ENCODE data around the gene SEMA6A. TPM values are rescaled to one million over a fixed set of nuclear protein-coding genes. Genes with fewer than 3 reads are reported as not detected.

The SEMA6A gene
- total RNA-seq, 1 donor from 2014 or later, result 17.8 TPM

DNA sequence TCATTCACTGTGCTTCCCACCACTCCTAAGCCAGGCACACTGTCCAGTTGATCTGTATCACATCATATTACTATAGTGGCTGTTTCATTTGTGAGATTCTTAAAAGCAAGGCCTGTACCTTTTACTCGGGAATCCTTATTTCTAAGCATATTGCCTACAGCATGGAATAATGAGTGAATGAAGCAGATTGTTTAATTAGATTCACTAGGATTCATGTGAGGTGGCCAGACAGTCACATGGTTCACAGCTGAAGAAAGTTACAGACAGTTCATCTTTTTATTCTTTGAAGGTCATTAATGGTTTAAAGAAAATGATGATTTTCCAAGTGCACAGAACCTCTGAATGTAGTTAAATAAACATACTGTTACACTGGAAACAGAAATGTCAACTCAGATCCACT, 24.3 kb upstream of the SEMA6A start:
- Histone ChIP-seq H3K4me1 (peaks cover 0 to 3% of the 10 kb centered on the region in 2 donors), H3K27me3 (no peaks in the 10 kb centered on the region), H3K9me3 (no peaks in the 10 kb centered on the region), H3K4me3 (no peak overlapping the region), H3K36me3 (no peaks in the 10 kb centered on the region), H3K27ac (no peak overlapping the region)
- intact Hi-C loops (cut with DNase I), result no loop called here
- TF ChIP-seq, protein P1, sequence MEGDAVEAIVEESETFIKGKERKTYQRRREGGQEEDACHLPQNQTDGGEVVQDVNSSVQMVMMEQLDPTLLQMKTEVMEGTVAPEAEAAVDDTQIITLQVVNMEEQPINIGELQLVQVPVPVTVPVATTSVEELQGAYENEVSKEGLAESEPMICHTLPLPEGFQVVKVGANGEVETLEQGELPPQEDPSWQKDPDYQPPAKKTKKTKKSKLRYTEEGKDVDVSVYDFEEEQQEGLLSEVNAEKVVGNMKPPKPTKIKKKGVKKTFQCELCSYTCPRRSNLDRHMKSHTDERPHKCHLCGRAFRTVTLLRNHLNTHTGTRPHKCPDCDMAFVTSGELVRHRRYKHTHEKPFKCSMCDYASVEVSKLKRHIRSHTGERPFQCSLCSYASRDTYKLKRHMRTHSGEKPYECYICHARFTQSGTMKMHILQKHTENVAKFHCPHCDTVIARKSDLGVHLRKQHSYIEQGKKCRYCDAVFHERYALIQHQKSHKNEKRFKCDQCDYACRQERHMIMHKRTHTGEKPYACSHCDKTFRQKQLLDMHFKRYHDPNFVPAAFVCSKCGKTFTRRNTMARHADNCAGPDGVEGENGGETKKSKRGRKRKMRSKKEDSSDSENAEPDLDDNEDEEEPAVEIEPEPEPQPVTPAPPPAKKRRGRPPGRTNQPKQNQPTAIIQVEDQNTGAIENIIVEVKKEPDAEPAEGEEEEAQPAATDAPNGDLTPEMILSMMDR (IDR thresholded peaks at IDR 0.05), result no peak
- DNase-seq (ENCODE audit: low spot score in 2 of 2), result no peak

DNA sequence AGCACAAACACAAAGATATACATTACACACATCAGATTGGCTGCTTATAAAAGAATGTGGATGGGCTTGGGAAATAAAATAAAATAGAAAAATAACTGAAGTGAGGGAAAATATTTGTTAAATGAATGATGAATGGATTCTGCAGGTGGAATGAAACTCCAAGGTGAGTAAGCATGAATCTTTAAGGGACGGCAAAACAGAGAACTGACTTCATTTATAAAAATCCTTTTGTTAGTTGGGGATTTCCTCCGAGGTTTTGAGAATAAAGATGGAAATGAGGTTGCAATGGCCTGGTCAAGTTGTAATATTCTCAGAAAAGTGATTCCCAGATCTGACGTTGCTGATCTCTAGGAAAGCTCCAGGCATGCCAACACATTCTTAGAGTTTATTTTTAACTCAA, 20.9 kb upstream of the SEMA6A start:
- intact Hi-C loops (cut with DNase I), result no loop called here
- TF ChIP-seq, protein P1 (IDR thresholded peaks at IDR 0.05), result no peak

DNA sequence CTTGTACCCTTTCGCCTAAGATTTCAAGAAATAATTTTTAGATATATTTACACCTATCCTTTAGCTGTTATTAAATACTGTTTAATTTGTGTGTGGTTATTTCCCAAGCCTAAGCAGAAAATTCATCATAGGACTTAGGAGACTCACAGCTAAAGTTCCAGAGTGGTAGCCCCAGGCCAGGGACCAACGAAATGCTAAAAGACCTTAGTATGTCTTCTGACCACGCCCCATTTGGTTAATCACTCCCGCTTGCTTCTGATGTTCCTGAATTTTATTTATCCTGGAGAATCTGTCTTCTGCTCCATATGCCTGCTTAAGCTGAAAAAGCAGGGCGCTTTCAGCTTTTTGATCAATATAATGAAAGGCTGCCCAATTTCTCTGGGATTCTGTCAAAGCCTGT, 18.7 kb upstream of the SEMA6A start:
- no peaks in the 10 kb centered on the region for H3K4me1 ChIP-seq
- H3K4me3 ChIP-seq, result no peak overlapping the region
- no peak overlapping the region for H3K27ac ChIP-seq
- TF ChIP-seq, protein P1 (IDR thresholded peaks at IDR 0.05), result no peak
- intact Hi-C loops (cut with DNase I), result no loop called here
- H3K36me3 ChIP-seq, result no peaks in the 10 kb centered on the region
- DNase-seq (ENCODE audit: low spot score in 2 of 2), result no peak
- H3K27me3 ChIP-seq, result no peaks in the 10 kb centered on the region
- H3K9me3 ChIP-seq, result no peaks in the 10 kb centered on the region

More for the DNA sequence above, 20.9 kb upstream of the SEMA6A start:
- H3K27ac ChIP-seq, result no peak overlapping the region
- no peaks in the 10 kb centered on the region for H3K4me1 ChIP-seq
- no peaks in the 10 kb centered on the region for H3K9me3 ChIP-seq
- no peaks in the 10 kb centered on the region for H3K36me3 ChIP-seq
- no peak overlapping the region for H3K4me3 ChIP-seq
- DNase-seq (ENCODE audit: low spot score in 2 of 2), result no peak
- no peaks in the 10 kb centered on the region for H3K27me3 ChIP-seq

DNA sequence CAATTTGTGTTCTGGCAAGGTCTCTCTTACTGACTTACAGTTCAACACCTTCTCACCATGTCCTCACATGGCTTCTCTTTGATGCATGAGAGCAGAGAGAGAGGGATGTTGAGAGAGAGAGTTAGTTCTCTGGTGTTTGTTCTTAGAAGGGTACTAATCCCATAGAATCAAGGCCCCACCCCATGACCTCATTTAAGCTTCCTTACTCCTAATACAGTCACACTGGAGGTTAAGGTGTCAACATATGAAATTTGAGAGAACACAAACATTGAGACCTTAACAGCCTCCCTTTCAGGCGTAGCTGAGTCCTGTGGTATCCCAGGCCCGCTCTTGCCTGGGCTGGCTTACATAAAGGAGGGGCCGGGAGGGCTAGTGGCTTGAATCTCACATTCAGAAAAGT, 10.6 kb upstream of the SEMA6A start:
- Histone ChIP-seq H3K27ac (no peak overlapping the region), H3K9me3 (no peaks in the 10 kb centered on the region), H3K4me3 (no peak overlapping the region), H3K4me1 (no peaks in the 10 kb centered on the region), H3K36me3 (no peaks in the 10 kb centered on the region), H3K27me3 (no peaks in the 10 kb centered on the region)
- no peak for DNase-seq (ENCODE audit: low spot score in 2 of 2)
- intact Hi-C loops (cut with DNase I), result no loop called here
- TF ChIP-seq, protein P1 (IDR thresholded peaks at IDR 0.05), result no peak

DNA sequence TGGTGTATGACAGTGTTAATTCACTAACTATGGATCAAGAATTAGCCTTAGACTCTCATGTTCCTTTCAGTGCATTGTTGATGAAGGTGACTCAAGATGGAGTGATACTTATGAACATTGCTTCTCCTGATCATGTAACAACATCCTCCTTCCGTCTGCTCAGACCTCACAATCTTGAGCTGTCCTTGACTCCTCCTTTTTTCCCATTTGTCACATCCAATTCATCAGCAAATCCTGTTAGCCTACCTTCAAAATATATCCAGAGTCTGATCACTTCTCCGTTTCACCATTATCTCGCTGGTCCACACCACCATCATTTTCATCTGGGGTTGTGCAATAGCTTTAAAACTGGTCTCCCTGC, 9.2 kb upstream of the SEMA6A start:
- TF ChIP-seq, protein P1 (IDR thresholded peaks at IDR 0.05), result no peak
- Histone ChIP-seq H3K27ac (no peak overlapping the region), H3K4me3 (no peak overlapping the region), H3K36me3 (no peaks in the 10 kb centered on the region), H3K27me3 (no peaks in the 10 kb centered on the region), H3K9me3 (no peaks in the 10 kb centered on the region), H3K4me1 (no peaks in the 10 kb centered on the region)
- DNase-seq (ENCODE audit: low spot score in 2 of 2), result no peak
- intact Hi-C loops (cut with DNase I), result no loop called here

Measured in ascending aorta (tissue), 2 donors.